ENCODE measurements around the gene CIP2A.

Gene CIP2A

GRCh38 chr3:108599677-108600409 is 10.6 kb upstream of the CIP2A start:
- no peak for TF ChIP-seq CTCF (IDR thresholded peaks at IDR 0.05; ENCODE audit: control extremely low read depth, extremely low read depth, low read depth, missing control alignments)
- DNase-seq (ENCODE audit: extremely low spot score) = no peak
- ChIA-PET CTCF (interaction anchor here (1.6 to 3.5 kb wide), 2 partner anchors 10 to 14 kb away, joined by 8 to 16 read pairs; partner anchors contain the start of genes CIP2A and DZIP3), POLR2A (interaction anchor here (0.8 kb wide), 1 partner anchor 10 kb away, joined by 3 read pairs; the partner anchor contains the start of genes CIP2A and DZIP3)

GRCh38 chr3:108598375-108598774 is 9.1 kb upstream of the CIP2A start:
- ChIA-PET POLR2A (interaction anchor here (1.2 kb wide), 1 partner anchor 9 kb away, joined by 4 read pairs; the partner anchor contains the start of genes CIP2A and DZIP3), CTCF (interaction anchor here (0.7 to 2.4 kb wide), 6 partner anchors 9 to 120 kb away, joined by 3 to 8 read pairs (median 3); partner anchors contain the start of genes CIP2A and DZIP3)
- TF ChIP-seq CTCF (IDR thresholded peaks at IDR 0.05; ENCODE audit: control extremely low read depth, extremely low read depth, low read depth, missing control alignments) = no peak
- DNase-seq (ENCODE audit: extremely low spot score) = no peak

GRCh38 chr3:108595321-108595720 is 6.1 kb upstream of the CIP2A start:
- POLR2A ChIA-PET = no interaction called here
- DNase-seq (ENCODE audit: extremely low spot score) = no peak
- TF ChIP-seq CTCF (IDR thresholded peaks at IDR 0.05; ENCODE audit: control extremely low read depth, extremely low read depth, low read depth, missing control alignments) = no peak
- CTCF ChIA-PET = interaction anchor here (0.6 to 1.4 kb wide), 3 partner anchors 9 to 28 kb away, joined by 3 to 5 read pairs (median 3); no protein-coding TSS in a partner anchor

GRCh38 chr3:108590460-108590859 is 1.2 kb upstream of the CIP2A start:
- TF ChIP-seq CTCF (IDR thresholded peaks at IDR 0.05; ENCODE audit: control extremely low read depth, extremely low read depth, low read depth, missing control alignments) = no peak
- DNase-seq (ENCODE audit: extremely low spot score) = peak; percentile 11
- ChIA-PET POLR2A (no interaction called here), CTCF (interaction anchor here (1.0 to 2.3 kb wide), 5 partner anchors 8 to 38 kb away, joined by 3 to 17 read pairs (median 8); no protein-coding TSS in a partner anchor)

- TF ChIP-seq CTCF (IDR thresholded peaks at IDR 0.05; ENCODE audit: control extremely low read depth, extremely low read depth, low read depth, missing control alignments) = peak; percentile 4
- CTCF ChIA-PET = interaction anchor here (1.0 to 2.3 kb wide), 9 partner anchors 9 to 325 kb away, joined by 3 to 17 read pairs (median 4); no protein-coding TSS in a partner anchor
- POLR2A ChIA-PET = interaction anchor here (0.9 to 1.1 kb wide), 2 partner anchors 9 to 10 kb away, joined by 3 to 4 read pairs; no protein-coding TSS in a partner anchor
These were observed 723 bp upstream of the CIP2A start for GRCh38 chr3:108589998-108590323.

GRCh38 chr3:108588601-108589000 is 637 bp downstream of the CIP2A start:
- DNase-seq (ENCODE audit: extremely low spot score) = peak; percentile 13
- no peak for TF ChIP-seq CTCF (IDR thresholded peaks at IDR 0.05; ENCODE audit: control extremely low read depth, extremely low read depth, low read depth, missing control alignments)
- POLR2A ChIA-PET = interaction anchor here (1.1 kb wide), 1 partner anchor 14 kb away, joined by 3 read pairs; no protein-coding TSS in a partner anchor
- CTCF ChIA-PET = interaction anchor here (0.9 to 2.3 kb wide), 9 partner anchors 11 to 327 kb away, joined by 3 to 17 read pairs (median 3); no protein-coding TSS in a partner anchor

More at GRCh38 chr3:108589998-108590323, 723 bp upstream of the CIP2A start:
- no peak for DNase-seq (ENCODE audit: extremely low spot score)
